ENCODE data around the gene NOS1AP.

- TF ChIP-seq CTCF (conservative IDR thresholded peaks at IDR 0.05; ENCODE audit: low read depth, low read length) (no peak), EZH2 (IDR thresholded peaks at IDR 0.05; ENCODE audit: low read length, unreplicated experiment) (no peak)
Measured at GRCh38 chr1:162025541-162025940, 44.0 kb upstream of the NOS1AP start.
